Lower leg skin (tissue), 3 donors: ENCODE measurements around the gene IBA57.

ENCODE experiments used
- CTCF ChIP-seq, 3 donors: fragments of 450-650 bp; IDR thresholded peaks; one replicate each; pipeline ENCODE4 v1.5.1; 2016; ENCODE audit warnings: antibody characterized with exemption in 3 of 3, mild to moderate bottlenecking in 3 of 3, moderate library complexity in 2 of 3
- POLR2A ChIP-seq, 2 donors: fragments of 450-650 bp; IDR thresholded peaks; one replicate each; pipeline ENCODE4 v1.6.1; 2016 to 2017; ENCODE audit warnings: antibody characterized with exemption in 2 of 2, mild to moderate bottlenecking in 1 of 2, moderate library complexity in 1 of 2

- no peak for TF ChIP-seq CTCF (IDR thresholded peaks at IDR 0.05)
- TF ChIP-seq POLR2A (IDR thresholded peaks at IDR 0.05) = no peak
These were observed 838 bp upstream of the IBA57 start for GRCh38 chr1:228164561-228165371.
